Measurements from ENCODE around the gene FUT2.

The FUT2 gene

DNA sequence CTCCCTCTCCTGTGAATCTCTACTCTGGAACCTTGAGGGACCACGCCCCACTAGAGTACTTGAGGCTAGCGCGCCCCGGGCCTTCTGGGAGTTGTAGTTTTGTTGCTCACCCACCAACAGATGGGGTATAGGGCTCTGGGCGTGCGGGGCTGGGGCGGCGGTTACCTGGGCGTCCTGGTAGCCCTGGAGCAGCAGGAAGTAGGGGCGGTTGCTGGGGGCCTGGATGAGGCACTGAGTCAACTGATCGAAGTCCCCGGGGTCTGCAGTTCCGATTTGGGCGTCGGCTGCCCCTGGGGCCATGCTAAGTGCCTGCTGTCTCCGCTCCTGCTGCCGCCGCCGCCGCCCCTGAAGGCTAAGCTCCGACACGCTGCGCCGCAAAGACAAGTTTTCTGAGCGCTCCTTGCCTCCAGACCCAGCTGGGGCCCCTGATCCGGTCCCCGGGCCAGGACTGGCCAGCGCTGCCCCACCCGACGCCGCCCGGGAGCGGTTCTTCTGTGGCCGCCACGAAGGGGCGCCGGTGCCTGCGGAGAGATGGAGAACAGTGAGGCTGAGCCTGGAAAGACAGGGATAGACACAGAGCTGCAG is 39.4 kb downstream of the FUT2 start:
- no peak for DNase-seq

DNA sequence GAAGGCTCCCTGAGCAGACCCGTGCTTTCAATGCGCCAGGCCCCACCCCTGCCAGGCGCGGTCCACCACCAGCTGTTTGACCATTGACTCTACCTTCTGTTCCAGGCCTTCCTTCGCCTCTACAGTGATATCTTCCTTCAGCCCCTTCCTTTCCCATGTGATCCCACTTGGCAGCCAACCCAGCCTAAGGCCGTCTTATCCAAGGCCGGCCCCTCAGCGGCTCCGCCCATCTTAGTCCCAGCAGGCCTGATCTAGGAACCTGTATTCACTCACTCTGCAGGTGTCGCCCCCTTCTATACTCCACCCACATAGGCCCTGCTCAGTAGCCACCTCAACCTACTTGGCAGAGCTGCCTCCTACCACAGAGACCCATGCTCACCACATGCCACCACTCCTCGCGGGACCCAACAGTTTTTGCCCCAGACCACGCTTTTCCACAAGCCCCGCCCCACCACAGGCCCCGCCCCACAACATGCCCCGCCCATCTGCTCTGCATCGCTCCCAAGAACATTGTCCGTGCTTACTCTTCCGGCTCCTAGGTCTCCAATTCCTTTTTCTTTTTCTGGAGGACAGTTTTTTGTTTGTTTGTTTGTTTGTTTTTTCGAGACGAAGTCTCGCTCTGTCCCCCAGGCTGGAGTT is 41.7 kb downstream of the FUT2 start:
- DNase-seq = no peak

DNA sequence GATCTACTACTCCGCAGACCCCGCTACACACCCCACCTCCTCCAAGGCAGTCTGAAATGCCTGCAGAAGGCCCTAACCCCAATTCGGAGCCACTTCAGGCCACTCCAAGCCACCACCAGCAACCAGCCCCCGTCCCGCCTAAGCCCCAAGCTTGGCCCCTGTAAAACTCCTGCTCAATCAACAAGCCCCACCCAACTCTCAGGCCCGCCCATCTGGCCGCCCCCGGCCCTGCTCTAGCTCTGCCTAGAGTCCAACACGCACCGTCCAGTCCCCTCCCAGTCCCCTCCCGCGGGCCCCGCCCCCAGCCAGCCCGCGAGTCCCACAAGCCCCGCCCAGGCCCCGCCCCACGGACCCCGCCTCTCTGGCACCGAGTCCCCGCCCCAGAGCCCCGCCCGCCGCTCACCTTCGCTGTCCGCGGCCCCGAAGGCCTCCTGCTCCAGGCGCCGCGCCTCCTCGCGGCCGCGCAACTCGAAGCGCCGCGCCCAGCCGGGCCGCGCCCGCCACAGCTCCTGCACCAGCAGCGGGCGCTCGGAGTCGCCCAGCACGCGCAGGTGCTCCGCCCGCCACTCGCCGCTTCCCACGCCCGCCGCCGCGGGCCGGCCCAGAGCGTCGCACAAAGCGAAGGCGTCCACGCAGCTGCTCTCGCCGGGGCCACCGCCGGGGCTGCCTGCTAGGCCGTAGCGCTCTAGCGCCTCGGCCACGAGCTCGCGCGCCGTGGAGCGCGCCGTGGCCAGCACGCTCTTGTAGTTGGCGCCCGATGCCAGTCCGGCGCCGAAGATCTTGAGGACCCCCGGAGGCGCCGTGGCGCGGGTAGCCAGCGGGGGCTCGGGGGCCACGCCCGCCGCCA is 43.0 kb downstream of the FUT2 start:
- DNase-seq = peak; percentile 88

DNA sequence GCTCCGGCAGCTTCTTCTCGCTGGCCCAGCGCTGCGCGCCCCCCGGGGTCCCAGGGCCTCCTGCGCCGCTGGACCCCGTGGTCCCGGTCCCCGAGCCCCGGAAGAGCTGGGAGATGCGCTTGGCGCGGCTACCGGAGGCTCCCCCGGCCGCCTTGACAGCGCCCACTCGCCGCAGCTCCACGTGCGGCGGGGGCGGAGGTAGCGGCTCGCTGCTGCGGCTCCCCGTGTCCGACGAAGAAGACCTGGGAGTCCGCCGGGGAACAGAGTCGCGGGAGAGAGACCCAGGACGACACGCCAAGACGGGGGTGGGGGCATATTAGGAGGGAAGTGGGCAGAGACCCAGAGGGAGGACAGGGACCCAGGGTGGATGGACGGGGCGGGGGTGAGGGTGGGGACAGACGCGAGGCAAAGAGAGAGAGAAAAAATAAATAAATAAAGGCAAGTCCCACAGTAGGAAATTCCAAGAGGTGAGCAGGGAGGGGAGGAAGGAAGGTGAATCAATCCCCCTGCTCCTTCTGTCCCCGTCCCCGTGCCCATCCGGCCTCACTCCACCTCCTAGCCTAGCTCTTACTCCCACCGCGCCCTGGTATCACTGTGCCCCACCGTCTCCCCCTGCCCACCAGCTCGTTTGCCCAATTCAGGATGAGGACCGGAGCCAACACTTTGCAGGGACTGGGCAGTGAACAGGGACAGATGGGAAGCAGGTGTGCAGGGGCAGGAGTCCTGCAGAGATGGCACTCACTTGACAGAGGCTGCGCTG is 43.8 kb downstream of the FUT2 start:
- no peak for DNase-seq

DNA sequence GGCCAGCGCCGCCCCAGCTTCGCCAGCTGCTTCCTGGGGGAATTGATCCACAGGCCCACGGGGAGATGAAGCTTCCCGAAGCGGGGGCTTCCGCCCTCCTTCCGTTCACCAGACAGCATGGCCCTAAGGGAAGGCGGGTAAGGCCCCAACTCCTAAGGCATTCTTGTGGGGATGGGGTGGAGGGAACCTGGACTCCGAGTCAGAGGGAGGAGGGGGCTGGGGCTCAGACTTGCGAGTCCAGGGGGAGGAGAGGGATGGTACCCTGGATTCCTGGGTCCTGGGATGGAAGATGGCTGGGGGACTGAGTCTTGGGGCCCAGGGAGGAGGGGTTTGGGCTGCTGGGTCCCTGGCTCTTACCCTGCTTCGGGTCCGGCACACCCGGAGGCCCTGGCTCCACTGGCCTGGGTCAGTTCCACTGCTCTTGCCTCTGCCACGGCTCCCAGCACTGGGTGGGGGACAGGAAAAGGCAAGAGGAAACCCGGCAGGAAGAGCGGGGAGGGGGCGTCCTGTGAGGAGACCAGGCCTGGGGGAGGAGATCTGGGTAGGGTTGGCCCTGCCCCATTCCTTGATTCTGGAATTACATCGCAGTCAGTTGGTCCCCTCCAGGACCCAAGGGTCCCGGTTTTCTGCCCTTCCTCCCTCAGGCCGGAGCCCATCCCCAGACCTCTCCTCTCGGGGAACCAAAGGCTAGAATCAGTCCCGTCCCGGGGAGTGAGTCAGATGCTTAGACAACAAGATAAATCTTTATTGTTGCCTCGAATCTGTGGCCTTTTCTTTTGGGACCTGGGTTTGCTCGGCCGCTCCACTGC is 44.6 kb downstream of the FUT2 start, which contains the start of gene RASIP1:
TSS of gene RASIP1 (minus strand) at position 447 of the 809 bp plus-strand sequence. CDS start at position 119, 328 bp downstream.
- DNase-seq = no peak

DNA sequence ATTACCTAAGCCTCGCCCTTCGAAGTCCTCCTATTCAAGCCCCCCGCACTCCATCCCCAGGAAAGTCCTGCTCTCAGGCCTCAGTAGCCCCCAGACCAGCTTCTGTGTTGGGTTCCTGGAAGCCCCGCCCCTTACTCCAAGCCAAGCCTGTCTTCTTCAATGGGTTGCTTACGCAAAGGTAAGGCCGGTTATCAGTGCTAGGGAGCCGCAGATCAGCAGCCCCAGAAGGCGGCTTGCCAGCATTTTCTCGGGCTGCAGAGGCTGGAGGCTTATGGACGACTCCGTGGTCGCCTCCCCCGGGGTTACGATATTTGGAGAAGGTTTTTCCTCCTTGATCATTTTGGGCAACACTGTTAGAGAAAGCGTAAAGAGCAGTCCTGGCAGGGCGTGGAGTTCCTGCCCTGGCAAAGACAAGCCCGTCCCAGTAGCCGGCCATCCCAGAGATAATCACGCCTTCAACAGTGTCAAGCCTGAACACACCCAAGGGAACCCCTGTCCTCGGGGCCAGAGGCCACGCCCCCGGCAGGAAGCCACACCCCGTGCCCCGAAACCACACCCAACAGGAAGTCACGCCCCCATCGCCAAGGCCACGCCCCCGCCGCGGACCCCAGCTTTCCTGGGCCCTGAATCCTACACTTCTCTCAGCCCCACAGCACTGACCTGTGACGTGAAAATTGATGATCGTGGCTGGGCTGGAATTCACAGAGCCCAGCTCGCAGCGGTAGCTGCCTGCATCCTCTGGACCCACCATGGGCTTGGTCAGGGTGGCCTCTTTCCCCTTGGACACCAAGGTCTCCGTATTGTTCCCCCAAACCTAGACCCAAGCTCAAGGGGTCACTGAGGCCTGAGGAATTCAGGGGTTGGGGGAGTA is 45.6 kb downstream of the FUT2 start:
- no peak for DNase-seq

DNA sequence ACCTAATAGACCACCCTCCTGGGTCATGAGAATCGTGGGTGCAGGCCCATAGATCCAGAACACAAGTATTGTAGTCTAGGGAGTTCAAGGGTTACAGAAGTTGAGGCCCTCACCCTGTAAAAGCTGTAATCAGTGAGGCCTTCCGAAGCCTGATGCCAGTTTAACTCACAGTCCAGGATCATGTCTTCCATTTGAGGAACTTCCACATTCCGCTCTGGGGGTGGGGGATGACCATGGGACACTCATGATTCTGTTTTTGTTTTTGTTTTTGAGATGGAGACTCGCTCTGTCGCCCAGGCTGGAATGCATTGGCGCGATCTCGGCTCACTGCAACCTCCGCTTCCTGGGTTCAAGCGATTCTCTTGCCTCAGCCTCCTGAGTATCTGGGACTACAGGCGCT is 46.3 kb downstream of the FUT2 start:
- DNase-seq = no peak

DNA sequence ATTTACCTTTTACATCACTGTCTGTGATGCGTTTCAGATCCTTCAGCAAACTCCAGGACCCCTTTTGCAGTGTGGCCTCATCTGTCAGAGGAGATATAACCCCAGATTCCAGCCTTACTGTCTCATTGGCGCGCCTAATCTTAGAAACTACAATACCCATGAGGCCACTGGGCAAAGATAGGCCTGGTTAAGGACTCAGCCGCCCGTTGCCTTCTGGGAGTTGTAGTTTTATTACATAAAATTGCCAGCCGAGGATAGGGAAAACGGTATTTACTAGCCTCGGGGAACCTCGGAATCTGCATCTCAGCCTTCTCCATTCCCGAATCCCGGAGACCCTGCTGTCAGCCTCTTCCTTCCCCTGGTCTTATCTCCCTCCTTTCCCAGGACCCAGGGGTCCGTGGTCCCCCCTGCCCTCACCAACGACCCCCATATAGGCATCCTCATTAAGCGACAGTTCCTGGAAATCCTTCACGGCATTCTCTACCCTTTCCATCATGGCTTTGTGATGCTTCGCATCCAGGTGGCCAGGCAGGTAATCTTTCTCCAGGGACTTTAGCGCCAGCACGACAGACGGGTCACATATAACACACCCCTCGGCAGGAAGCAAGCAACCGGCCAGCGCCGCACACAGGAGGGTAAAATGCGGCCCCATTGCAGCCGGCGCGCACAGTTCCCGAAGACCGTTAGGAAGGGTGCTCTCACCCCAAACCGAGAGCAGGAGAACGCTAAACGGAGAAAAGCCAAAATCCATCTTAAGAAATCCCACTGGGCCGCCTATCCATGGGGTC is 49.6 kb downstream of the FUT2 start:
- DNase-seq = peak; percentile 21

DNA sequence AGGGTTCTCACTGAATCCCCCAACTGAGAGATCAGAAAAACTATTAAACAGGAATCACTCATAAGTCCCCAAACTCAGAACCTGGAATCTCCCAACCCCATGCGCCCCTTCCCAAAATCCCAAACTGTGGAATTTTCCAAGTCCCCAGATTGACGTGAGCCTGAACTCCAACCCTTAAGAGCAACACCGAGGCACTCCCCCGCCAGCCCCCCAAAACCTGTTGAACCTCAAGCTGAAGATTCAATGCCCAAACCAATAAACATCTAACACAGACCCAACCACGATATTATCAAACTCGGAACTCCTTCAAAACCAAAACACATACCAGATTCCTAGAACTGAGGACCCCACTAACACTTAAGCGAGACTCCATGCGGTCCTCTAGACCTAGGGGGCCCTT is 50.3 kb downstream of the FUT2 start:
- DNase-seq = no peak

DNA sequence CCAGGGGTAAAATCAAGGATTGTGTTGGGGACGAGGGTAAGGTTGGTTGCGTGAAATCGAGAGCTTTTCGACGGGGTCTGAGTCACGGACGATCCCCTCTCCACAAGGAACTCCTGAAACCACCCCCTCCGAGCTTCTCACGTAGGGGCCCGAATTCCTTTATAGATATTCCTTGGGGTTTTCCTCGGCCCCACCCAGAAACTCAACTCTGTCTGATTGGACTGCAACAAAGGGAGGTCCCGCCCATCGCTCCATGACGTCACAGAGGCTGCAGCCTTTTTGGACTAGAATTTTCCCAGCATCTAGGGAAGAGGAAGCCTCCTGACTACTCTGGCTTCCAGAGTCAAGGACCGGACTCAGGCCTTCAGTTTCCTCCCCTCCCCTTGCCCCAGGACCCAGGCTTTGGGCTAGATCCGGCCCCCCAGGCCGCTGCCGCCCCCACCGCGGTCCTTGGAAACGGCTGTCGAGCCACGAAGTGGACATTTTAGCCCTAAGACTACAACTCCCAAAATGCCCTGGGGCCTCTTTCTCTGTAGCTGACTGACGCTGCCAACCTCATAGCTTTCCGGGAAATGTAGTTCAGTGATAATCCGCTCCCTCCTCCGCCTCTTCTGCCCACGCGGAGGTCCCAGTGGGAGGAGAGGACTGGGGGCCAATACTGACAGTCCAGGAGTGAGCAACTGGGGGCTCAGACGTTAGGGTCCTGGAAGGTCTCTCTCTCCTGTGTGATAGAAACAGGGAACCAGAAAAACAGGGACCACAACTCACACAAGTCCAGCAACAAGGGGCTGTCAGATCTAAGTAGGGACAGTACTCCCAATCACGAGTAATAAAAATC is 51.2 kb downstream of the FUT2 start, which contains the start of gene IZUMO1:
TSS of gene IZUMO1 (minus strand) at position 172 of the 838 bp plus-strand sequence. CDS start 1,050 bp downstream, outside the sequence.
- peak; percentile 32 for DNase-seq

DNA sequence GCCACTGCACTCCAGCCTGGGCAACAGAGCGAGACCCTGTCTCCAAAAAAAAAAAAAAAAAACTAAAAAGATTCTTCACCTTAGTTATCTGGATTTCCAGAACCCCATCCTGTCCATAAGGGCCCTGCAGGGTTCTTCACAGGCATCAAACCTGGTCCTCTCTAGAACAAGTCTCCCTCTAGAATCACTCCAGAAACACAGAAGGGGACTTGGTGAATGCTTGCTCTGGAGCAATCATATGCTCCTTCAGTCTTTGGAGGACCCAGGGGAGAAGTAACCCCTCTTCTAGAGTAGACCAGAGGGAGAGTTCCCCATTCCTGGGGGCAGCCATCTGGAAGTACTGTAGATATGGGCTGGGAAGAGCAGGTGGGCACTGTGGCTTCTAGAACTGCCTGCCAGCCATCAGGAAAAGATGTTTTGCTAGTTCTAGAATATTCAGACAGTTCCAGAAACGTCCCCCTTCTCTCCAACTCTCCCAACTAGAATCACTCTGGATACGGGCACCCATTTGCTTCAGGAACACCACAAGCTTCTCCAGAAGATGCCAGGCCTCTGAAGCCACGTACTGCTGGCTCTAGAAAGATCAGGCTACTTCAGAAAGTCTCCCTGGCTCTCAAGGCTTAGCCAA is 53.9 kb downstream of the FUT2 start:
- DNase-seq = no peak

DNA sequence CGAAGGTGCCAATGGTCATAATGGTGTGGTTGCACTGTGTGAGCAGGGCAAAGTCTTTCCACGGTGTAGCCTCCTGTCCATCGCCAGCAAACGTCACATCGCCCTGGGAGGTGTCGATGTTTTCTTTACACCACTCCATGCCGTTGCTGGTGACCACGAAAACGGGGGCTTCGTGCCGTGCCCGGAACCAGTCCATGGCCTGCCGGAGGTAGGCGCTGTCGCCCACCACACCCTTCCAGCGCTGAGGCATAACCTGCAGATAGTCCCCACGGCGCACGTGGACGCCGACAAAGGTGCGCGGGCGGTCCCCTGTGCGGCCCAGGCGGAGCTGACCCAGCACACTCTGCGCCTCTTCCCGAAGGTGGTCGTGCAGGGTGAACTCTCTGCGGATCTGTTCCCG is 54.6 kb downstream of the FUT2 start:
- no peak for DNase-seq

DNA sequence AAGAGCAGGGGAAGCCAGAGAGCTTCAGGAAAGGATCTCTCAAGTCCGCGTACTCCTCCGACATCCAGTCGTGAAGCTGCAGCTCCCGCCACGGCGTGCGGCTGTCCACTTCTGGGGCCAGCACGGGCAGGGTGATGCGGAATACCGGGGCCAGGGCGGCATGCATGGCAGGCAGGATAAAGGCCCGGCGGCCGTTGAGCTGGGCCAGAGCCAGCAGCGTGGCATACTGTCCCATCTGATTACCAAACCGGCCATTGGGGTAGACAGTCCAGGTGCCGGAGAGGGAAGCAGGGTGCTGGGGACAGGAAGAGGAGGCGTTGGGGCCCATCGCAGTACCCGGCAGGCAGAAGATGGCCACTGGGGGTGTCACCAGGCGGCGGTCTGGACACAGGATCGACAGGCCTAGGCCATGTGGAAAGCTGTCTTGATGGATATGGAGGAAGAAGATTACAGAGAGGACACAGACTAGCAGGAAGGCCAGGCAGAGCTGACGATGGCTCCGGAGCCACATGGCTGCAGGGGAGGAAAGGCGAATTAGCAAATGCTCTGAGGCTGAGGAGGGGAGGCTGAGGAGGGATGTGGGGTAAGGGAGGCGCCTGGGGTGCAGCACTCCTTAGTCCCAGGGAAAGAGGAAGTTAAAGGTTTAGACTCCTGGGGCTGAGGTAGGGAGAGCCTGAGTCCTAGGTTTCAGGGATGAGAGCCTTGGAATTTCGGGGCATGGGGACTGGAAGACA is 55.2 kb downstream of the FUT2 start:
- no peak for DNase-seq

DNA sequence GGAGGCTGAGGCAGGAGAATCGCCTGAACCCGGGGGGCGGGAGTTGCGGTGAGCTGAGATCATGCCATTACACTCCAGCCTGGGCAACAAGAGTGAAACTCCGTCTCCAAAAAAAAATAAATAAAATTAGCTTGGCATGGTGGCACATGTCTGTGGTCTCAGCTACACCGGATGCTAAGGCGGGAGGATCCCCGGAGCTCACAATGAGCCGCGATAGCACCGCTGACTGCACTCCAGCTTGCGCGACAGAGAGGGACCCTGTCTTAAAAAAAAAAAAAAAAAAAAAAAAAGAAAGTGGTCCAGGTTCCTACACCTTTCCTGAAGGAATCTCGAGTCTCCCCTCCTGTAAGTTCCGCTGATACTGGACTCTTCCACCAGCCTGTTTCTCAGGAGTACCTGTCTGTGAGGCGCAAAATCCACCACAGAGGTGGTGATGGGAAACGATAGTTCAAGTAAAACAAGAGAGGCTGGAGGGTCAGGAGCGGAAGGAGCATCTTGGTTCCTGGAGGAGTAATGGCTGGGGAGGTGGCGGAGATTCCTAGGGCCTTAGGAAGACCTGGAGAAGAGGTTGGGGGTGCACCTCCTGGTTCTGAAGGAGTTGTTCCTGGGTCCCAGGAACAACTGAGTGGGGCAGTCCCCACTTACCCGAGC is 56.2 kb downstream of the FUT2 start:
- DNase-seq = no peak

DNA sequence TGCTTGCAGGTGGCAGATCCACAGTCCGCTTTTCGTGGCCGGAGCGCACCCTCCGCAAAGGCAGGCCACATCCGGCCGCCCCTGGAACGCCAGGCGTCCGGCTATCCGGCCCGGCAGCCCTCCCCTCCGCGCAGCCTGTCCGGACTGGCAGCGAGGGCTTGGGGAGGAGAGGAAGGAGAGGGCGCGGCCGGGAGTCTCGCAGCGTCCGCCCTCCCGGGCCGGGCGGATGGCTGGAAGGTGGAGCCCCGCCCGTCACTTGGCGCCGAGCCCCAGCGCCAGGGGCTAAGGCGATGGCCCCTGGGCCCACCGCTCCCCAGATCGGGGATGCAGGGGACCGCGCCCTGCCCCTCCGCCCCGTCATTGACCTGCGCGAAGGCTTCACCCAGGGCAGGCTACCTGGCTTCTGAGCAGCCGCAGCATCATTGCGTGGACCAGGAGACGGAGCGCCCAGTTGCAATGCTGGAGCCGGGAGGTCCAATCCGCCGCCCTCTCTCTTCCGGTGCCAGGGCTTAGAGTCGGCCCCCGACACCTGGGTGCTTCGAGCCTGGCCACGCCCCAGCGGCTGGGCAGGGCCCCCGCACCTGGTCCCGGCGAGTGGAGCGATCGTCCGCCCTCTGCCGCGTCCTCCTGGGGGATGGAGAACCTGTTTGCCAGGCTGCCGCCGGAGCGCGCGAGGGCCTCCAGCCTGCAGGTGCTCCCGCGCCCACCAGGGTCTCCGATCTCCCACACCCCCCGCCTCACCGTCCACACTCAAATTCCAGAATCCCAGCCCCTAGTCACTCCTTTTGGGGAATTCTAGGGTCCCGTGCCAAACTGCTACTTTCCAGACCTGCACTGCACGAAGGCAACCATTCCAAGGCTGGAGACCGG is 57.0 kb downstream of the FUT2 start, which contains the start of gene FUT1:
TSS of gene FUT1 (minus strand) at position 146 of the 870 bp plus-strand sequence. CDS start 1,360 bp downstream, outside the sequence.
- DNase-seq = peak; percentile 11

DNA sequence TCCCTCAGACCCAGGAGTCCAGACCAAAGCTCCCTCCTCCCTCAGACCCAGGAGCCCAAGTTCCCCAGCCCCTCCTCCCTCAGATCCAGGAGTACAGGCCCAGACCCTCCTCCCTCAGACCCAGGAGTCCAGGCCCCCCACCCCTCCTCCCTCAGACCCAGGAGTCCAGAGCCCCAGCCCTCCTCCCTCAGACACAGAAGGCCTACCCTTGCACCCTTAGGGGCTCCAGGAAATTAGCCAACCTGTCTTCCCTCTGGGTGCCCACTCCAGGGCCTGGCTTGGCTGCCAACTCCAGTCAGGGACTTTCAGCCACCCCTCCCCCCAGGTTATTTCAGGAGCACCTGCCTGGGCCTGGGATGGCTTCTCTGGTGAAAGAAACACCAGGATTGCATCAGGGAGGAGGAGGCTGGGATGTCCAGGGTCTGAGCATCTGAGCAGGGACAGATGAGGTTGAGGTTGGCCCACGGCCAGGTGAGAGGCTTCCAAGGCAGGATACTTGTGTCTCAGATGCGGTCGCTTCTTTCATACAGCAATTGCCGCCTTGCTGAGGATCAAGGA is 59.4 kb downstream of the FUT2 start, which contains the start of gene FGF21:
TSS of gene FGF21 (plus strand) at position 441 of the 558 bp plus-strand sequence. CDS start 713 bp downstream, outside the sequence.
- DNase-seq = no peak
